Non-pigmented ciliary epithelial cell (primary cell): ENCODE data around the gene CCNJL.

Source experiments
- DNase-seq: peaks from one replicate; pipeline ENCODE4 v3.0.0-alpha.2; 2010; ENCODE audit warnings: low read depth

The CCNJL gene

GRCh38 chr5:160333721-160334120 lies 21.4 kb upstream of the CCNJL start:
- DNase-seq, result no peak

DNA sequence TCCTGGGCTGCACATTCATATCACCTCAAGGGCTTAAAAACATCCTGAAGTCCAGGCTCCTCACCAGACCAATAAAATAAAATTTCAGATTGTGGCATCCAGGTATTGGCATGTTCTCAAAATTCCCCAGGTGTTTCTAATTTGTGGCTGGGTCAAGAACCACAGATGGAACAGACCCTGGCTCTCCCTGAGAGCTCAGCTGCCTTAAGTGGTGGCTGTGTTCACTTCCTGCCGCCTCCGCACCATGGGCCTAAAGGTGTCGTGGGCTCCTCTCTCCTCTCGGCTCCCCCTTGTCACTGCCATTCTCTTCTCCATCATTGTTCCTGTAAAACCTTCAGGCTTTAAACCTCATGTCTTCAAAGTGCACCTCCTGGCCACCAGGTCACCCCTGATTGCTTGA lies 17.8 kb upstream of the CCNJL start:
- DNase-seq, result no peak

DNA sequence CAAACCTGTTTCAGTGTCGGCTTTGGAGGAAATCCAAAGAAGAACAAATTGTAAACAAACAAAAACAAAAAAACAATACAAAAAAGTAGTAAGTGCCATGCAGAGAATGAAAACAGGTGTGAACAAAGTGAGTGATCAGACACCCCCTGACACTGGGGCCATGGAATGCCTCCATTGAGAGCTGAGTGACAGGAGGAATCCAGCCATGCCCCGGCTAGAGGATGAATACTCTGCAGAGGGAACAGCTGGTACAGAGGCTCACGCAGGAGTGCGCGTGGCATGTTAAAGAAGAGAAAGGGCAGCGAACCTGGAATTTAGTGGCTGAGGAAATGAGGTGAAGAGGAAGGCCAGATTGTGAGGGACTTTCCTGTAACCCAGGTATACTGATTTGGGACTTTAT lies 15.5 kb upstream of the CCNJL start:
- no peak for DNase-seq

GRCh38 chr5:160326981-160327380 lies 14.6 kb upstream of the CCNJL start:
- DNase-seq, result no peak

GRCh38 chr5:160325716-160326115 lies 13.4 kb upstream of the CCNJL start:
- no peak for DNase-seq

DNA sequence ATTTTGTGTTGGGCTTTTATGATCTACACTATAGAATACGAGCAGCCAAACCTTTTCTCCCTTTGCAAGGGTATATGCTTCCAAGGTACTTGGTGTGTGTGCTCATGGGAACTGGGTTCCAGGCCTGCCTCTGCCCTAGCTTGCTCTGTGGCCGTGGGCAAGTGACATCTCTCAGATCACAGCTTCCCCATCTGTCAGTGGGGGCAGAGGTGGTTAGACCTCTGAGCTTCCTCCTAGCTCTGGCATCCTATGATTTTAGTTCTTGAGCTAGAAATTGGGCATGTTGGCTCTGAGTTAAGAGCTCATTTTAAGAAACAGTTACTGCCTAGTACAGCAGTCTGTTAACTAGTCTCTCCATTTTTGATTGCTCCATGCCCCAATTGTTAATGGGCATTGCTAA lies 12.5 kb upstream of the CCNJL start:
- DNase-seq, result no peak

DNA sequence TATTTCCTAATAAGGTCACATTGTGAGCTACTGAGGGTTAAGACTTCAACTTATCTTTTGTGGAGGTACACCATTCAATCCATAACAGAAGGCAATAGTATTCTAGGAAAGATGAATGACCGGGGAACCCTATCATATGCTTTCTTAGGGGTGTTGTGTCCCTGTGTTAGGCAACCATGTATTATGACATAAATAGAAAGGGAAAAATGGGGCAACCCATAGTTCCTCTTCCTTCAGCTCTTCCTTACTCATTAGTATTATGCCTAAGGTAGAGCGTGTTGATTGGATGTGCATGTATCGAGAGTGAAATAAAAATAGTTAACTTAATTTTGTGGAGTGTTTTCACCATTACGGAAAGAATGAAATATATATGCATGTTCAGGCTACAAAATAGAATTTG lies 6.0 kb upstream of the CCNJL start:
- DNase-seq, result no peak

GRCh38 chr5:160317434-160317833 lies 5.1 kb upstream of the CCNJL start:
- DNase-seq, result no peak

DNA sequence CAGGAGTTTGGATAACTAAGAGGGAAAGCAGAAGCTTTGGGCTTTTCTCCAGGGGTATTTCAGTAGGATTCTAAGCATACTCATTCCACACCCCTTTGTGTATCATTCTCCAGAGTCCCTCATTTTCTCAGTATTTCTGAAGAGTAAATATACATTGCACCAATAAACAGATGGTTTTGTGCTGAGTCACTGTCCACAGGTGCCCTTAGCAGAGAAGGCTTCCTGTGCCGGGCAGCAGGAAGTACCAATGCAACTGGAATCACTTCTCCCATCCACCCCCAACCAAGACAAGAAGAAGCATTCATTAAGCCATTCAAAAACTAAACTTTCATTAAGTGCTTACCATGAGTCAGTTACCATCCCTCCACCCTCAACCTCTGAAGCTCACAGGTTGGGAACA lies 3.6 kb upstream of the CCNJL start:
- DNase-seq, result peak; percentile 34

GRCh38 chr5:160312960-160313727 lies 780 bp upstream of the CCNJL start:
- DNase-seq, result no peak

DNA sequence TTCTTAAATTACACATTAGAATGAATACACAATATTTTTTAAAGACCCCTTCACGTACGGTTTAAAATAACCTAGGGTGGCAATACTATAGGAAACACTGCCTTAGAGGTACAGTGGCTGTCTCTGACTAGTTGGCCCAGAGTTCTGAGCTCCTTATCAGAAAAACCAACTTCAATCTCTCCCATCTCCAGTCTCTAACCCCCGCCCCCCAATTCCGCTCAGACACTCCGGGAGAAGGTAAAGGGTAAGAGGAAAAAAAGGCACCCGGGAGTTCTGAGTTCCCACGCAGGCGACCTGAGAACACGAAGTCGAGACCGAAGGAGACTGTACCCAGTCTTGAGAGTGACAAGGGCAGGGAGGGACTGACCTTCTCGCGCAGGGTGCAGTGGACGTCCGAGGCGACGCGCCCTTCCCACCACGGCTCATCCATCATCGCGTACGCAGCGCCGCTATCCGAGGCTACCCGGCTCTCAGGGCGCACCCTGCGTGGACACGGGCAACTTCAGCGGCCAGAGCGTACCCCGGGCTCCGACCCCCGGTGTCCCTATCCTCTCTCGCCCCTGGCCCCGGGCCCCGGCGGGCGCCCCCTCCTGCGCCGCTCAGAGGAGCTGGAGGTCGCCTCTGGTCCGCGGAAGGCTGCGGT lies 752 bp downstream of the CCNJL start:
- DNase-seq, result no peak

GRCh38 chr5:160310552-160311295 lies 1.6 kb downstream of the CCNJL start:
- no peak for DNase-seq

- no peak for DNase-seq
Observed at GRCh38 chr5:160310140-160310539, 2.2 kb downstream of the CCNJL start.

- DNase-seq, result no peak
Observed at GRCh38 chr5:160306696-160307095, 5.7 kb downstream of the CCNJL start.

GRCh38 chr5:160305319-160305718 lies 7.0 kb downstream of the CCNJL start:
- DNase-seq, result no peak

DNA sequence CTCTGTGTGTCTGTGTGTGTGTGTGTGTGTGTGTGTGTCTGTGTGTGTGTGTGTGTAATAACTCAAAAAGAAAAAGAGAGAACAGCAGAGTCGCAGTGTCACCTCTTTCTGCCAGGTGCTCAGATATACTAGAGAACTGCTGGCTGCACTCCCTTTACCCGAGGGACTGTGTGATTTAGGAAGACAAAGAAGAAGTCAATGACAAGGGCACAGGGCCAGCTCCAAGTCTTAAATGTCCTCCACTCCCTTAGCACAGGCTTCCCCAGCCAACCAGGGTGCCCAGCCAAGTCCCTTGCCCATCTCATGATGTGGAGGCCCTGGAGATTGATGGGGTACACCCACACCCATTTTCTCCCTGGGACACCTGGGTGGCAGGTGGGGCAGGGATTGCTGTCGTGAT lies 8.7 kb downstream of the CCNJL start:
- no peak for DNase-seq

GRCh38 chr5:160298189-160298588 lies 14.2 kb downstream of the CCNJL start:
- DNase-seq, result no peak

DNA sequence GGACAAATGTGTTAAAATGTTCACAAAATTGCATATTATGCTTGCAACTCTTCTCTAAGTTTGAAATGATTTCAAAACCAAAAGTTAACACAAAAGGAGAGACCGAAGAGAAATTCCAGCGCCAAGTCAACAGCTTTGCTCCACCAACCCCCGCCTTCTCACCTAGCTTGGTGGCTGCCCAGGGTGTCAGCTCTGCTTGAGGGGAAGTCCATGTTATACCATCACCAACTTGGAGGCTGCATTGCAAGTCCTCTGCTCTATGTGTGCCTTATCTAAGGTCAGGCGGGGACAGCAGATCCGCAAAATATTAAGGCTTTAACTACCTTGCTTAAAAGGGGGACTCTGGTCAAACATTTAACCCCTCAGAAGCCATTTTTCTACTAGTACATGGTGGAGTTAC lies 14.6 kb downstream of the CCNJL start:
- DNase-seq, result no peak

DNA sequence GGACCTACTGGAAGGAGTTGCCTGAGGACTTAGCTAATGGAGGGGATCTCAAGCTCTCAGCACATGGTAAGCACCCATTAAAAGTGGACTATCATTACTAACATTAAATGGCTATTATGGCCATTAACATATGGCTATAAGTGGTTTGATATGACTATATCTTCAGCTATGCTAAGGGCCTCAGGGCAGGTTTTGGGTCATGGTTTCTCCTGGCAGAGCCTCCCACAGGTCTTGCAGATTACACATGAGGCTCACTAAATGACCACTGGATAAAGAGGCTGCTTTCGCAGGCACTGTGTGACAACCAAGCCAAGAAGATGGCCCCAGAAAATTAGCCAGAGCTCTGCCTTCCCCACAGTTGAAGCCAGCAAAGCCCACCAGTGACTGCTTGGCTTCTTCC lies 15.4 kb downstream of the CCNJL start:
- DNase-seq, result no peak

DNA sequence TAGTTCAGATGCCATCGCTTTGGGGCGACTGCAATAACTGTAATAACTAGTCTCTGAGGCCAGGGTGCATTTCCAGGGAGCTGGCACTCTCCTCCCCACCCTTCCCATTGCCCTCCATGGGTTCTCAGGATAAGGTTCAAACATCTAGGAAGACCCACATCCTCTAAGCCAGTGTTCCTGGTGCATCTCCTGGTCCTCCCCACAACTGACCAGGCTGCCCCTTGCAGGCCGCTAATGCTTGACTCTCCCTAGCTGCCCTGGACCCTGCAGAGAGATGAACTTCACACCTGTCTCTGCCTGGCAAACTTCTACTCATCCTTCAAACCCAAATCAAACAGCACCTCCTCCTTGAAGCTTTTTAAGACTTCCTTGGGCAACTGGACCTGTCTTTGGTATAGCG lies 15.9 kb downstream of the CCNJL start:
- DNase-seq, result no peak

DNA sequence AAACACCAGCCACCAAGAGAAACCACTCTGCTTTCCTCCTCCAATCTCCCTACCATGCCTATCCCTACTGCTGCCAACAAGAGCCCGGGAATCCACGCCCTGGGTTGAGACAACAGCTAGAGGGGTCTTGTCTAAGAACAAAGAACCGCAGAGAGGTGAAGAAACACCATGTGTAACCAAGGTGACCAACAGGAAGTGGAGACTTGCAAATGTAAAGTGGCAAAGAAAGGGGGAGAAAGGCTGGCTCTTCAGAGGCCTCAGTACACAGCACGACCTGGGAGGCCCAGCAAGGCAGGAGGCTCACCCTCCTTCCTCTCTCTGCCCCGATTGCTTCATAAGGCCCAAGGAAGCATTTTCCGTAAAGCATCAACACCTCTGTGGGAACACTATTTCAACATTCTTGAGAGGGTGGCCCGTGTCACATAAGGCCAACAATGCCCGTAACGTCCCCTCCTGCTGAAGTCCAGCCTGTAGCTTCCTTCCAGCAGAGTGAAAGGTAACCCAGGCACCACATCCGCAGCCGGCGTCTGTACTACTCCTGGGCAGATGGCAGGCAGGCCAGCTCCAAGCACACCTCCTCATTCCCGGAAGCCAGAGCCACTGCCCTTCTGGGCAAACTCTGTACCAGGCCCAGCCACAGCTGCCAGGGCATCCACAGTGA lies 18.3 kb downstream of the CCNJL start:
- DNase-seq, result no peak

- DNase-seq, result no peak
Observed at GRCh38 chr5:160293386-160293785, 19.0 kb downstream of the CCNJL start.

DNA sequence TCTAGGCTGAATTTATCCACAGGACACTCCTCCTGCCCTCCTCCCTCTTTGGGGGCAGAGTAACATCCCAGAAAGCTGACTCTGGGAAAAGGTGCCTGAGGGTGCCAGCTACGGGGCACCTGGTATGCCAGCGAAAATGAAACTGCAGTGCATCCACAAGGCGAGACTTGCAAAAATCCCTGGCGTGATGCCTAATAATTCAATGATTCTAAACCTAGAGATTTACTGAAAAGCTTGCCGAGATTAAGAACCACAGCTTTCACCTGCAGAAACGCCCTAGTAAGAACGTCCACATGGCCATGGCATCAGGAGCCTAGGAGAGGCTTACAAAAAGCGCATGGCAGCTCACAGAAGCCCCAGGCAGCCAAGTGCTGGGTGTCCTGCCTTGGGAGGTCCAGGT lies 20.9 kb downstream of the CCNJL start:
- DNase-seq, result no peak
